Lung microvascular endothelial cell (primary cell): Measurements from ENCODE around the gene TMEM14C. TPM values are rescaled to one million over a fixed set of nuclear protein-coding genes. Genes with fewer than 3 reads are reported as not detected.

Experiments
- DNase-seq, 2 donors: peaks; one replicate each; pipeline versions ENCODE4 v3.0.0 to v3.0.0-alpha.2; 2010; ENCODE audit warnings: low read depth in 2 of 2
- total RNA-seq: library from RNA; depleted of rRNA; stranded (reverse); fragments of >200 nt; gene quantifications from 2 replicates; pipeline ENCODE4 v1.2.1, GENCODE V29; 2014

TMEM14C gene
- total RNA-seq, 1 donor from 2014 or later, result 96.8 TPM

DNA sequence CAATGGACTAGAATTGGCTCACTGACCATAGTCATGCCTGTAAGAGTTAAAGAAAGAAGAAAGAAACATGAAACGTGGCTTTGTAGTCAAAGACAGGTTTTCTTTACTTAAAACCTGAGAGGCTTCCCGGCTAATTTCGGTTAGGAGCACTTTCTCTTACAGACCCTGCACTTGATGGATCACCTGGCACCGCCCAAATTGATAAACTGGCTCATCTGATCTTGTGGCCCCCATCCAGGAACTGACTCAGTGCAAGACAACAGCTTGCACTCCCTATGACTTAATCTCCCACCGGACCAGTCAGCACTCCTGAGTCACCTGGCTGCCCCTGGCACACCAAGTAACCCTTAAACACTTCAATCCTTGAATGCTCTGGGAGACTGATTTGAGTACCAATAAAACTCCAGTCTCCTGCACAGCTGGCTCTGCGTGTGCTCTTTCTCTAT is 37.0 kb downstream of the TMEM14C start:
- DNase-seq, result peak in 1 of 2 donors; percentile 83

GRCh38 chr6:10763006-10763405 is 40.1 kb downstream of the TMEM14C start:
- DNase-seq, result peak in 1 of 2 donors; percentile 84

GRCh38 chr6:10769419-10769818 is 46.5 kb downstream of the TMEM14C start:
- no peak for DNase-seq

GRCh38 chr6:10771371-10771894 is 48.6 kb downstream of the TMEM14C start:
- DNase-seq, result no peak

DNA sequence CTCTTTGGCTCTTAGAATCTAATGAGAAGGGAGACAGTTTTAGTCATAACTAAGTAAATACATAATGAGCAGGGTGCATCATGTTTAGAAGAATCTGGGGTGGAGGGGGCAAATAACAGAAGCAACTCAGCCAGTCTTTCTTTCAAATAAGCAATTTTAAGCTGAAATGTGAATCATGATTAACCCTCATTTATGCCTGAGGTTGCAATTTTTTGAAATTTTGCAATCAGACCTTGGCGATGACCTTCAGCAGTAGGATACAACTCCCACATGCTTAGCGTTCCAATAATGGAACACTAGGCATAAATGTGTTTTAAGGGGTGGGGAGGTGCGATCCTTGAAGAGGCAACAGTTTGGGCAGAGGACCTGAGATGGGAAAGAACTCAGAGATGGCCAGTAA is 55.4 kb downstream of the TMEM14C start:
- no peak for DNase-seq

GRCh38 chr6:10779076-10779475 is 56.2 kb downstream of the TMEM14C start:
- DNase-seq, result no peak

Other genes with a start within 250 kb of the TMEM14C start
- gene GCNT2, start 201.7 kb upstream of the TMEM14C start, total RNA-seq, result 41.2 and 58.9 TPM in 2 replicates
- 0.22 TPM in 1 of 2 replicates, not detected in the other for gene C6orf52, start 28.5 kb upstream of the TMEM14C start, total RNA-seq
- 7.6 and 9.5 TPM in 2 replicates for gene PAK1IP1, start 28.1 kb upstream of the TMEM14C start, total RNA-seq
- 43.8 and 44.9 TPM in 2 replicates for gene TMEM14B, start 24.7 kb downstream of the TMEM14C start, total RNA-seq
- under 0.01 TPM in 1 of 2 replicates, not detected in the other for gene MAK, start 115.5 kb downstream of the TMEM14C start, total RNA-seq
- gene GCM2, start 159.0 kb downstream of the TMEM14C start, total RNA-seq, result not detected in 2 replicates
- not detected in 2 replicates for gene SYCP2L, start 164.0 kb downstream of the TMEM14C start, total RNA-seq